Liver (tissue), 9 donors: ENCODE data around the gene SLC38A10. TPM values are rescaled to one million over a fixed set of nuclear protein-coding genes. Genes with fewer than 3 reads are reported as not detected.
A peak's percentile ranks its signal among the peaks of the same experiment; 100 is the strongest.

ENCODE experiments used
- DNase-seq: peaks from one replicate; pipeline ENCODE4 v3.0.0-alpha.2; 2017; ENCODE audit warnings: low spot score
- H3K27ac ChIP-seq, 2 donors: one replicate each; pipeline ENCODE4 v1.7.0; 2013; ENCODE audit warnings: inconsistent platforms in 2 of 2, low read length in 2 of 2, control low read depth in 1 of 2, low read depth in 1 of 2, mild to moderate bottlenecking in 1 of 2
- H3K27me3 ChIP-seq, 4 donors: one replicate each; pipeline versions ENCODE4 v1.6.1 to v1.7.0; 2013; ENCODE audit warnings: low read length in 3 of 4, inconsistent platforms in 1 of 4, mild to moderate bottlenecking in 1 of 4, moderate library complexity in 1 of 4; ENCODE audit not compliant: control insufficient read depth in 4 of 4, insufficient read depth in 4 of 4
- H3K36me3 ChIP-seq, 4 donors: one replicate each; pipeline versions ENCODE4 v1.6.1 to v1.7.0; 2013; ENCODE audit warnings: low read length in 3 of 4, mild to moderate bottlenecking in 3 of 4, low read depth in 1 of 4, moderate library complexity in 1 of 4; ENCODE audit not compliant: control insufficient read depth in 4 of 4, insufficient read depth in 3 of 4
- H3K4me1 ChIP-seq, 4 donors: one replicate each; pipeline versions ENCODE4 v1.6.1 to v1.7.0; 2013; ENCODE audit warnings: low read length in 3 of 4, mild to moderate bottlenecking in 3 of 4, moderate library complexity in 1 of 4; ENCODE audit not compliant: control insufficient read depth in 4 of 4, insufficient read depth in 4 of 4
- H3K4me3 ChIP-seq, 3 donors: one replicate each; pipeline versions ENCODE4 v1.6.1 to v1.7.0; 2013; ENCODE audit warnings: low read length in 3 of 3, control low read depth in 1 of 3, low read depth in 1 of 3, mild to moderate bottlenecking in 1 of 3
- H3K9ac ChIP-seq, 2 donors: one replicate each; pipeline ENCODE4 v1.7.0; 2013; ENCODE audit warnings: low read length in 2 of 2, mild to moderate bottlenecking in 2 of 2, moderate library complexity in 2 of 2, control low read depth in 1 of 2, low read depth in 1 of 2
- H3K9me3 ChIP-seq, 4 donors: one replicate each; pipeline versions ENCODE4 v1.6.1 to v1.7.0; 2013; ENCODE audit warnings: low read length in 3 of 4; ENCODE audit not compliant: control insufficient read depth in 4 of 4
- CTCF ChIP-seq: fragments of 150-350 bp; IDR thresholded peaks from 2 replicates; pipeline ENCODE4 v1.5.1; 2017; ENCODE audit warnings: improper control_type of control experiment, low read depth, low read length; ENCODE audit not compliant: missing input control
- EGR1 ChIP-seq, 2 donors: IDR thresholded peaks; 2 replicates each; pipeline ENCODE4 v1.6.1; 2016 to 2018; ENCODE audit warnings: antibody characterized with exemption in 2 of 2, low read depth in 2 of 2
- FOXA1 ChIP-seq: IDR thresholded peaks from 2 replicates; pipeline ENCODE4 v1.6.1; 2016; ENCODE audit warnings: antibody characterized with exemption
- FOXA2 ChIP-seq: IDR thresholded peaks from 2 replicates; pipeline ENCODE4 v1.6.1; 2016; ENCODE audit warnings: antibody characterized with exemption
- GABPA ChIP-seq, 2 donors: IDR thresholded peaks in 1 of 2; conservative IDR thresholded peaks in 1 of 2; 2 replicates each; pipeline ENCODE4 v1.6.1; 2016; ENCODE audit warnings: antibody characterized with exemption in 2 of 2, mild to moderate bottlenecking in 1 of 2, moderate library complexity in 1 of 2
- HNF4A ChIP-seq, 2 donors: conservative IDR thresholded peaks; 2 replicates each; pipeline ENCODE4 v1.6.1; 2016; ENCODE audit warnings: antibody characterized with exemption in 2 of 2, mild to moderate bottlenecking in 2 of 2
- HNF4G ChIP-seq: IDR thresholded peaks from 2 replicates; pipeline ENCODE4 v1.6.1; 2016; ENCODE audit warnings: antibody characterized with exemption
- JUND ChIP-seq, 2 donors: IDR thresholded peaks; 2 replicates each; pipeline ENCODE4 v1.6.1; 2016; ENCODE audit warnings: antibody characterized with exemption in 2 of 2
- MAX ChIP-seq: IDR thresholded peaks from 2 replicates; pipeline ENCODE4 v1.6.1; 2016; ENCODE audit warnings: antibody characterized with exemption
- NR2F2 ChIP-seq: IDR thresholded peaks from 2 replicates; pipeline ENCODE4 v1.6.1; 2016; ENCODE audit warnings: antibody characterized with exemption
- RAD21 ChIP-seq, 2 donors: IDR thresholded peaks; 2 replicates each; pipeline ENCODE4 v1.6.1; 2016; ENCODE audit warnings: antibody characterized with exemption in 2 of 2, mild to moderate bottlenecking in 2 of 2
- REST ChIP-seq: IDR thresholded peaks from 2 replicates; pipeline ENCODE4 v1.6.1; 2016; ENCODE audit warnings: antibody characterized with exemption, mild to moderate bottlenecking
- RXRA ChIP-seq, 2 donors: IDR thresholded peaks; 2 replicates each; pipeline ENCODE4 v1.6.1; 2017 to 2018; ENCODE audit warnings: antibody characterized with exemption in 2 of 2, mild to moderate bottlenecking in 1 of 2
- SP1 ChIP-seq: IDR thresholded peaks from 2 replicates; pipeline ENCODE4 v1.6.1; 2018; ENCODE audit warnings: antibody characterized with exemption, mild to moderate bottlenecking
- TAF1 ChIP-seq: conservative IDR thresholded peaks from 2 replicates; pipeline ENCODE4 v1.6.1; 2016; ENCODE audit warnings: antibody characterized with exemption, mild to moderate bottlenecking
- YY1 ChIP-seq: IDR thresholded peaks from 2 replicates; pipeline ENCODE4 v1.6.1; 2016; ENCODE audit warnings: antibody characterized with exemption, mild to moderate bottlenecking
- ZBTB33 ChIP-seq: IDR thresholded peaks from 2 replicates; pipeline ENCODE4 v1.6.1; 2016; ENCODE audit warnings: antibody characterized with exemption
- WGBS: extraction: QIAGEN DNeasy Blood & Tissue Kit; methylation state at CpG from one replicate; pipeline ENCODE4 v1.1.7; 2013; 5-methylcytosine and 5-hydroxymethylcytosine counted together
- polyA plus RNA-seq, 2 donors: library from polyadenylated mRNA; stranded (reverse) in 1 of 2; unstranded in 1 of 2; fragments of 200-250 nt in 1 of 2; fragments of >200 nt in 1 of 2; fragmentation: Nextera tagmentation in 1 of 2; extraction: Ambion mirVana in 1 of 2; gene quantifications; one replicate each; pipeline versions ENCODE4 v1.2.1 to v1.2.3, GENCODE V29; 2013 to 2015
- total RNA-seq, 2 donors: library from RNA; depleted of rRNA; stranded (reverse); fragments of >200 nt; gene quantifications; one replicate each; pipeline ENCODE4 v1.2.3, GENCODE V29; 2014
- donor health status: healthy.
- donor health status: healthy.
- donor health status: healthy.
- donor health status: healthy.
- donor health status: healthy.

SLC38A10 gene
- total and polyA plus RNA-seq, 4 donors = 29.3 to 117 (median 54.7) TPM

GRCh38 chr17:81300586-81301155 lies 5.6 kb upstream of the SLC38A10 start:
- H3K27me3 ChIP-seq = no peaks in the 10 kb centered on the region
- TF ChIP-seq RXRA (IDR thresholded peaks at IDR 0.05) = no peak
- TF ChIP-seq EGR1 (IDR thresholded peaks at IDR 0.05; ENCODE audit: low read depth in 2 of 2) = no peak
- no peak for TF ChIP-seq FOXA1
- TF ChIP-seq HNF4A (conservative IDR thresholded peaks at IDR 0.05) = no peak
- no peak for TF ChIP-seq TAF1
- no peak for TF ChIP-seq RAD21 (IDR thresholded peaks at IDR 0.05)
- TF ChIP-seq FOXA2 = no peak
- DNase-seq = no peak
- no peak overlapping the region for H3K9ac ChIP-seq
- peaks cover 4 to 37% (median 17%) of the 10 kb centered on the region in 4 donors for H3K4me1 ChIP-seq
- no peak overlapping the region for H3K27ac ChIP-seq
- 92% methylated on average over 19 of the region's 19 CpGs for WGBS
- no peak overlapping the region for H3K4me3 ChIP-seq
- H3K9me3 ChIP-seq = no peaks in the 10 kb centered on the region
- no peaks in the 10 kb centered on the region for H3K36me3 ChIP-seq

- H3K27me3 ChIP-seq = no peaks in the 10 kb centered on the region
- H3K4me1 ChIP-seq = peaks cover 6 to 38% (median 18%) of the 10 kb centered on the region in 4 donors
- no peak for DNase-seq
- H3K9me3 ChIP-seq = no peaks in the 10 kb centered on the region
- TF ChIP-seq EGR1 (IDR thresholded peaks at IDR 0.05; ENCODE audit: low read depth in 2 of 2) (no peak), REST (no peak), MAX (no peak), NR2F2 (no peak), SP1 (no peak), CTCF (no peak), JUND (IDR thresholded peaks at IDR 0.05) (no peak), ZBTB33 (no peak), FOXA1 (no peak), FOXA2 (no peak), TAF1 (no peak), GABPA (IDR thresholded peaks at IDR 0.05 in 1 of 2, conservative IDR thresholded peaks at IDR 0.05 in 1 of 2) (no peak), HNF4A (conservative IDR thresholded peaks at IDR 0.05) (no peak), RXRA (IDR thresholded peaks at IDR 0.05) (no peak), HNF4G (no peak), YY1 (no peak)
- H3K9ac ChIP-seq = peak overlapping the region in 1 of 2 donors; percentile 24
- peak overlapping the region; percentile 64 to 80 for H3K27ac ChIP-seq
- H3K36me3 ChIP-seq = no peaks in the 10 kb centered on the region
- 96% methylated on average over 19 of the region's 19 CpGs for WGBS
- H3K4me3 ChIP-seq = no peak overlapping the region
These were observed 4.9 kb upstream of the SLC38A10 start for GRCh38 chr17:81299846-81300585.
